ENCODE measurements around the gene MADD.

The MADD gene

GRCh38 chr11:47338396-47339241, 68.7 kb downstream of the MADD start:
- no peak for DNase-seq (ENCODE audit: low read depth in 2 of 2)

DNA sequence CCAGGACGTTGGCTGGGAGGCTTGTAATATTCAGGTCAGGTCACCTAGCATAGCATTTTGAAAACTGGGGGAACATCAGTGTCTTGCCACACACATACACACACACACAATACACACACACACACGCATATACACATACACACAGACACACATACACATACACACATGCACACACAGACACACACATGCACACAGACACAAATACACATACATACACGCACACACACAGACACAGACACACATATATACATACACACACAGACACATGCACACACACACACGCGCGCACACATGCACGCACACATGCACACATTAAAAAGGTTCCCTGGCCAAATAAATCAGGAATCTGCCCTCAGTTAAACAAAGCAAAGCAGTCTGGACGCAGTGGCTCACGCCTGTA, 70.1 kb downstream of the MADD start:
- no peak for DNase-seq (ENCODE audit: low read depth in 2 of 2)

- no peak for DNase-seq (ENCODE audit: low read depth in 2 of 2)
Observed at GRCh38 chr11:47340980-47341775, 71.2 kb downstream of the MADD start.

DNA sequence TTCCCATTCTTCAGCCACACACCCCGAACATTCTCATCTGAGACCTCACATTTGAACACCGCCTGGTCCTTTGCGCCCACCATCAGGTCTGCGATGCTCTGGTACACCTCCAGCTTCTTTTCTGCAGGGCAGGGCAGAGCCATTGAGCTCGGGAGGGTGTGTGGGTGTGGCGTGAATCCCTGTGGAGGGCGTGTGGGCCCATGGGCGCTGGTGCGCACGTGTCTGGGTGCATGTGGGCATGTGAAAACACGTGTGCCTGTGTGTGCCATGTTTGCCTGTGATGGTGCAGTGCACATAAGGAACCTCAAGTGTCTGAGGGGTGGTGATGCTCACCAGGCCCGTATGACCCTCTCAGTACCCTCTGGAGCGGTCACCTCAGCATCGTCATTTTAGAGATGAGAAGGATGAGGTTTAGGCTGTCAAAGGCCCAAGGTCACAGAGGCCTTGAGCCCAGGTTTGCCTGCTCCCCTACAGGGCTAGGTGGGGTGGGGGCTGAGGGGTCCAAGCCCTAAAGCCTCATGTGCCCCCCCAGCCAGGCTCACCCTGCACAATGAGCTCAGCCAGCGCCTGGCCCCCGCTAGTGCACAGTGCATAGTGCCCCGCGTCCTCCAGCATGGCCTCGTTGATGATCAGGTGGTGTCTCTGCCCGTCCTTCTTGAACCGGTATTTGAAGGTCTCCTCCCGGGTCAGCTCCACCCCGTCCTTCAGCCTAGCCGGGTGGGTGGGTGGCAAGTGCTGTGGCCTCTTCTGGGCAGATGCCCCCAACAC, 72.3 kb downstream of the MADD start:
- no peak for DNase-seq (ENCODE audit: low read depth in 2 of 2)

- no peak for DNase-seq (ENCODE audit: low read depth in 2 of 2)
Observed at GRCh38 chr11:47342854-47343253, 72.9 kb downstream of the MADD start.

- no peak for DNase-seq (ENCODE audit: low read depth in 2 of 2)
Observed at GRCh38 chr11:47345890-47346563, 76.1 kb downstream of the MADD start.

GRCh38 chr11:47347137-47347536, 77.2 kb downstream of the MADD start:
- DNase-seq (ENCODE audit: low read depth in 2 of 2), result no peak

- no peak for DNase-seq (ENCODE audit: low read depth in 2 of 2)
Observed at GRCh38 chr11:47348131-47348802, 78.3 kb downstream of the MADD start.

GRCh38 chr11:47348859-47349258, 78.9 kb downstream of the MADD start:
- DNase-seq (ENCODE audit: low read depth in 2 of 2), result no peak

- no peak for DNase-seq (ENCODE audit: low read depth in 2 of 2)
Observed at GRCh38 chr11:47349521-47350095, 79.7 kb downstream of the MADD start.

DNA sequence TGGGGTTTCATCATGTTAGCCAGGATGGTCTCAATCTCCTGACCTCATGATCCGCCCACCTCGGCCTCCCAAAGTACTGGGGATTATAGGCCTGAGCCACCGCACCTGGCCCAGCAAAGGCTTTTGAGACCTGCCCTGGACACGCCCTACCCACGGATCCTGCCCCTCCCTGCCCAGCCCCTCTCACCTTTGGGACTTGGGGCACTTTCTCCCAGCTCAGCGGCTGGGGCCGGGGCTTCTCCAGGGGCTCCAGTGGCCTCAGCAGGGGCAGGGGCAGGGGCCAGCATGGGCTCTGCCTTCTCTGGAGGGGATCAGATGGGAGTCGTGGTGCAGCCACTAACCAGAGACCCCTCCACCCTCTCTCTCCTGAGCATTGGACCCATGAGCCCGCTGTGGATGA, 80.4 kb downstream of the MADD start:
- DNase-seq (ENCODE audit: low read depth in 2 of 2), result no peak

GRCh38 chr11:47351156-47352126, 81.5 kb downstream of the MADD start:
- DNase-seq (ENCODE audit: low read depth in 2 of 2), result no peak

- no peak for DNase-seq (ENCODE audit: low read depth in 2 of 2)
Observed at GRCh38 chr11:47352556-47352955, 82.6 kb downstream of the MADD start, which contains the start of gene MYBPC3. Gene MYBPC3 (minus strand): TSS chr11:47352702. CDS start chr11:47352647, 55 bp downstream.

GRCh38 chr11:47353978-47354774, 84.2 kb downstream of the MADD start:
- DNase-seq (ENCODE audit: low read depth in 2 of 2), result no peak

GRCh38 chr11:47354913-47355282, 85.0 kb downstream of the MADD start:
- no peak for DNase-seq (ENCODE audit: low read depth in 2 of 2)

DNA sequence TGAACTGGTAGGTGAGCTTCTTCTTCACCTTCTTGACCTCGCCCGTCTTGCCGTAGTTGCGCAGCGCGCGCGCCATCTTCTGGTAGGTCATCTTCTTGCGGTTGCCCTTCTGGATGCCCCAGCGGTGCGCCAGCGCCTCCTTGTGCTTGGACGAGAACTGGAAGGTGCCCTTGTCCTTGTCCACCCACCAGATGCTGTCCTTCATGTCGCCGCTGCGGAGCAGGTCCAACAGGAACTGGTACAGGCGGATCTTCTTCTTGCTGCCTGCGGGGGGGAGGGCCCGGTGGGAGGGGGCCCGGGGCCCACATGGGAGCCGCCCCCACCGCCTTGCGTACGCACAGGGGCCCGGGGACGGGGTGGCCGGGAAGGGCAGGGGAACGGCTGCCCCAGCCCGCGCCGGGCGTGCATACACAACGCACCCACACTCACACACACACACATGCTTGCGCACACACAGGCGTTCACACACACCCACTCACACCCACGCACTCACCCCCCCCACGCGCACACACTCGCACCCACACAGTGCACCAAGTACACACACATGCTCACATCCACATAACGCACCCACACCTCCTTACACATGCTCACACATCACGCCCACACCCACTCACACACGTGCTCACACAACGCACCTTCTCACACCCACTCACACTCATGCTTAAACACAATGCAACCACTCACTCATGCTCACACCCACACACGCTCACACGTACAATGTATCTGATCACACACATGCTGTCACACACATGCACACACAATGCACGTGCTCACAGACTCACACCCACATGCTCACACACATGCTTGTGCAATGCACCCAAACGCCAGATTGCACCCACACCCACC, 85.6 kb downstream of the MADD start:
- no peak for DNase-seq (ENCODE audit: low read depth in 2 of 2)

GRCh38 chr11:47356129-47356997, 86.4 kb downstream of the MADD start:
- no peak for DNase-seq (ENCODE audit: low read depth in 2 of 2)
